GM21526 (cell line): ENCODE measurements around the gene OR13C5.

Experiments
- ATAC-seq: cut with Tn5 transposase; IDR thresholded peaks from one replicate; pipeline ENCODE4 v1.9.1; 2021; ENCODE audit warnings: moderate library complexity; ENCODE audit not compliant: unreplicated experiment, low FRiP score

Gene OR13C5

DNA sequence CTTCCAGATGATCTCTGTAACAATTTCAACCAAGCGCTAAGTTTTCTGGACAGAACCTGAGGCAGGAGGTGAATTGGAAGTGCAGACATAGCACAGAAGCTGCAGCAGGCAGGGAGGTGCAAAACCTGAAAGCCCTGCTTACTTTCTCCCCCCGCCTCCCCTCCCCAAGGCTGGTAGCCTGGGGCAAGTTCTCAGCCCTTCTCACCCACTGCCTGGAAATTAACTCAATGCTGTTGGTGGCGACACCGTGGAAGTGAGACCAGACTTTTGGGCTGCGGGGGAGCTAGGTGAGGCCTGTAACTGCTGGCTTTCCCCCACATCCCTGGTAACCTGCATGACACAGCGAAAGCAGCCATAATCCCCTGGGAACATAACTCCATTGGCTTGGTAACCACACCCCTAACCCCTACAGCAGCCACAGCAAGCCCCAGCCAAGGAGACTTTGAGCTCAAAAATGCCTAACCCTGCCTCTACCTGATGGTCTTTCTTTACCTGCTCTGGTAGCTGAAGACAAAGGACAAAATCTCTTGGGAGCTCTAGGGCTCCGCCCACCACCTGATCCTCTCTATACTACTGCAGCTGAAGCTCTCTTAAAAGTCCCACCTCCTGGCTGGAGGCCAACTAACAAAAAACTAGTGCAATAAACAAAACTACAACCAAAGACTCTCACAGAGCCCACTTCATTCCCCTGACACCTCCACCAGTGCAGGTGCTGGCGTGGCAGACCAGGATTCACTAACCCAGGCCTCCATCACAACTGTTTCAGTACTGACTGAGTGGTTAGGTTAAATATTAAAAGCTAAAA lies 42.2 kb downstream of the OR13C5 start:
- no peak for ATAC-seq

DNA sequence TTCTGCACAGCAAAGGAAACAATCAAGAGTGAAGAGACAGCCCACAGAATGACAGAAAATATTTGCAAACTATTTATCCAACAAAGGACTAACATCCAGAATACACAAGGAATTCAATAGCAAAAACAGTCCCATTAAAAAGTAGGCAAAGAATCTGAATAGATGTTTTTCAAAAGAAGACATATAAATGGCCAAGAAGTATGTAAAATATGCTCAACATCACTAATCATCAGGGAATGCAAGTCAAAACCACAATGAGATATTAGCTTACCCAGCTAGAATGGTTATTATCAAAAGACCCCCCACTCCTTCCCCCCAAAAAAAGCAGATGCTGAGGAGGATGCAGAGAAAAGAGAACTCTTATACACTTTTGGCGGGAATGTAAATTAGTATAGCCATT lies 43.7 kb downstream of the OR13C5 start:
- no peak for ATAC-seq

DNA sequence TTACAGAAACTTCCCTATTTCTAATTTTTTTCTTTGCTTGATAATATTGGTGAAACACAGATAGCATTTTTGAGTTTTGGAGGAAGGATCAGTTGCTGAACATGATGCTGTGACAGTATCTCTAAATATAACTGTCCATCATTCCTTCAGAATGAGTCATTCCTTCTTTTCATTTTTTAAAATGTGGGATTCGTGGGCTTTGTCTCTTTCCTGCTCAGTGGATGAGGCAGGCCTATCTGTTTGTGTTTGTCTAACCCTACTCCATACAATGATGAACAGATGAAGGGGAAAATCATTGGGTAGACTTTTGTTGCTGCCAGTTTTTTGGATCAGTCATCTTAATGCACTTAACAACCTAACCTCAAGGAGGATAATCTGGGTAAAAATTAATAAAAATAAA lies 46.0 kb downstream of the OR13C5 start:
- no peak for ATAC-seq
